Mammary epithelial cell (primary cell): ENCODE measurements around the gene RGCC.

Experiments
- EZH2 ChIP-seq: IDR thresholded peaks from 2 replicates; pipeline ENCODE4 v1.6.1; 2012; ENCODE audit warnings: low read length, inconsistent platforms, borderline replicate concordance
- TF ChIP-seq, protein P1 (sequence below), 2 donors: IDR thresholded peaks in 1 of 2; conservative IDR thresholded peaks in 1 of 2; 2 replicates each; pipeline ENCODE4 v1.5.1; 2011 to 2012; ENCODE audit warnings: inconsistent platforms in 2 of 2, low read length in 2 of 2, mild to moderate bottlenecking in 2 of 2, control low read depth in 1 of 2, low read depth in 1 of 2; ENCODE audit not compliant: insufficient read depth in 1 of 2; ENCODE audit errors: extremely low read depth in 1 of 2

DNA sequence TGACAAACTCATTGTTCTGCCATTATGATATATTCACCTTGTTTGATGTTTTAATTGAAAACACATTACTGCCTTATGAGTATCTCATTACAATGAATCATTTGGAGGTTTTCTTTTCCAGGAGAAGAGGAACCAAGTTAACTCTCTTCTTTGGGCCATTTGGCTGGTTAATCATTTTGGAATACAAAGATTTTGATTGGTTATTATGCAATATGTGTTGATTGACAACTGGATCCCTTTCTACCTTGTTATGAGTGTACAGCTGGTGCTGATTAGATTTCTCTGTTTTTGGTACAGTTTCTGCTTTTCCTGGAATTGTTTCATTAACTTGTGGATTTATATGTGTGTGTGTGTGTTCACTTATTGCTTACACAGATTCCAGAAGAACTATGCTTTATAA is 49.2 kb upstream of the RGCC start:
- no peak for TF ChIP-seq EZH2
- TF ChIP-seq, protein P1, sequence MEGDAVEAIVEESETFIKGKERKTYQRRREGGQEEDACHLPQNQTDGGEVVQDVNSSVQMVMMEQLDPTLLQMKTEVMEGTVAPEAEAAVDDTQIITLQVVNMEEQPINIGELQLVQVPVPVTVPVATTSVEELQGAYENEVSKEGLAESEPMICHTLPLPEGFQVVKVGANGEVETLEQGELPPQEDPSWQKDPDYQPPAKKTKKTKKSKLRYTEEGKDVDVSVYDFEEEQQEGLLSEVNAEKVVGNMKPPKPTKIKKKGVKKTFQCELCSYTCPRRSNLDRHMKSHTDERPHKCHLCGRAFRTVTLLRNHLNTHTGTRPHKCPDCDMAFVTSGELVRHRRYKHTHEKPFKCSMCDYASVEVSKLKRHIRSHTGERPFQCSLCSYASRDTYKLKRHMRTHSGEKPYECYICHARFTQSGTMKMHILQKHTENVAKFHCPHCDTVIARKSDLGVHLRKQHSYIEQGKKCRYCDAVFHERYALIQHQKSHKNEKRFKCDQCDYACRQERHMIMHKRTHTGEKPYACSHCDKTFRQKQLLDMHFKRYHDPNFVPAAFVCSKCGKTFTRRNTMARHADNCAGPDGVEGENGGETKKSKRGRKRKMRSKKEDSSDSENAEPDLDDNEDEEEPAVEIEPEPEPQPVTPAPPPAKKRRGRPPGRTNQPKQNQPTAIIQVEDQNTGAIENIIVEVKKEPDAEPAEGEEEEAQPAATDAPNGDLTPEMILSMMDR (conservative IDR thresholded peaks at IDR 0.05 in 1 of 2, IDR thresholded peaks at IDR 0.05 in 1 of 2; ENCODE audit: extremely low read depth in 1 of 2, insufficient read depth in 1 of 2, low read depth in 1 of 2, low read length in 2 of 2): no peak
